Ramos (cell line): Measurements from ENCODE around the gene PCYT2.

Source experiments
- in situ Hi-C: fragments of 300-500 bp; cut with MboI; formaldehyde crosslinking; loops from one replicate; pipeline ENCODE4 v1.14.3; 2022; ENCODE audit warnings: low sequenced_read_pairs; ENCODE audit not compliant: unreplicated experiment

The PCYT2 gene

DNA sequence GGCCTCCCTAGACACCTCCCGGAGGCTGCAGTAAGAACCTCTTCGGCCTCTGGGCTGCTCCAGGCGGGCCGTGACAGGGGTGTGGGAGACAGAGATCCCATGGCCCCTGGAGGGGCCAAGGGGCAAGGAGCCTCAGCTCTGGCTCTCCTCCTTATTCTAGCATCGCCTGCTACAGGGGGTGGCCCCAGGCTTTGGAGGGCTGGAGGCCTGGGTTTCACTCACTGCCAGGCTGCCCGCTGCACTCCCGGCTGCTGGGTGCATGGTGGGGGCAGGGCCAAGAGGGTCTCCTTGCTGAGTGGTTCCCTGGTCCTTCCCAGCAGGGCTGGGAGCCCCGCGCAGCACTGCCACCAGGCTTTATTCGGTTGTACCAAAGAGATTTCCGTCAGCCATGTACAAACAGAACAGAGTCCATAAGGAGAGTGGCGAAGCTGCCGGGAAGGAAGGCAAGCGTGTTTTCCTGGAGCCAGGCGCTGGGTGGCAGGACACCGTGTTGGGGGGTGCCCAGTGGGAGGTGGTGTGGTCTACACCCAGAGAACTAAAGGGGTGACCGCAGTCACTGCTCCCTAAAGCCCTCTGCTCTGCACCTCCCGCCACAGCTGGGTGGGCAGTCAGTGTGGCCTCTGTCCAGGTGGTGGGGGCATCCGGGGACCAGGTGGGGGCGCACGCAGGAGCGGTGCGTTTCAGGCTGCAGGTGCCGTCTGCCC lies 7.2 kb downstream of the PCYT2 start:
- in situ Hi-C loops = no loop called here

GRCh38 chr17:81903415-81903831 lies 7.8 kb downstream of the PCYT2 start:
- in situ Hi-C loops = no loop called here

- in situ Hi-C loops = no loop called here
These were observed 8.4 kb downstream of the PCYT2 start for GRCh38 chr17:81902653-81903414.

DNA sequence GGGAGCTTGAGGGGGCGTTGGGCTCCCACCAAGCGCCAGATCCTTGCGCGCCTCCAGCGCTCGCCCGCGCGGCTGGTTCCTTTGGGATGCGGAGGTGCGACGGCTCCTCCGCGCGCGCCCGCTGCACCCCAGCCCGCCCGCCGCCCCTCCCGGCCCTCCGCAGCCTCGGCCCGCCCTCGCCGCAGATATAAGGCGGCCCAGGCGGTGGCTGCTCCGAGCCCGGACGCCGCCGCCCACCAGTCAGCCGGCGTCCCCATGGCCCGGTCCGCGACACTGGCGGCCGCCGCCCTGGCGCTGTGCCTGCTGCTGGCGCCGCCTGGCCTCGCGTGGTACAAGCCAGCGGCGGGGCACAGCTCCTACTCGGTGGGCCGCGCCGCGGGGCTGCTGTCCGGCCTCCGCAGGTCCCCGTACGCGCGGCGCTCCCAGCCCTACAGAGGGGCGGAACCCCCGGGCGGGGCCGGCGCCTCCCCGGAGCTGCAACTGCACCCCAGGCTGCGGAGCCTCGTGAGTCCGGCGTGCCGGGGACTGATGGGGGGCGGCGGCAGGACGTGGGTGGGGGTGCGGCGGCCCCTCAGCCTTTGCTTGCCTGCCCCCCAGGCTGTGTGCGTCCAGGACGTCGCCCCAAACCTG lies 9.1 kb downstream of the PCYT2 start, which contains the start of gene NPB:
Gene NPB, plus strand, starts transcription at position 216 of the 630 bp plus-strand sequence. Its CDS starts 40 bp downstream, at position 256.
- in situ Hi-C loops = no loop called here

DNA sequence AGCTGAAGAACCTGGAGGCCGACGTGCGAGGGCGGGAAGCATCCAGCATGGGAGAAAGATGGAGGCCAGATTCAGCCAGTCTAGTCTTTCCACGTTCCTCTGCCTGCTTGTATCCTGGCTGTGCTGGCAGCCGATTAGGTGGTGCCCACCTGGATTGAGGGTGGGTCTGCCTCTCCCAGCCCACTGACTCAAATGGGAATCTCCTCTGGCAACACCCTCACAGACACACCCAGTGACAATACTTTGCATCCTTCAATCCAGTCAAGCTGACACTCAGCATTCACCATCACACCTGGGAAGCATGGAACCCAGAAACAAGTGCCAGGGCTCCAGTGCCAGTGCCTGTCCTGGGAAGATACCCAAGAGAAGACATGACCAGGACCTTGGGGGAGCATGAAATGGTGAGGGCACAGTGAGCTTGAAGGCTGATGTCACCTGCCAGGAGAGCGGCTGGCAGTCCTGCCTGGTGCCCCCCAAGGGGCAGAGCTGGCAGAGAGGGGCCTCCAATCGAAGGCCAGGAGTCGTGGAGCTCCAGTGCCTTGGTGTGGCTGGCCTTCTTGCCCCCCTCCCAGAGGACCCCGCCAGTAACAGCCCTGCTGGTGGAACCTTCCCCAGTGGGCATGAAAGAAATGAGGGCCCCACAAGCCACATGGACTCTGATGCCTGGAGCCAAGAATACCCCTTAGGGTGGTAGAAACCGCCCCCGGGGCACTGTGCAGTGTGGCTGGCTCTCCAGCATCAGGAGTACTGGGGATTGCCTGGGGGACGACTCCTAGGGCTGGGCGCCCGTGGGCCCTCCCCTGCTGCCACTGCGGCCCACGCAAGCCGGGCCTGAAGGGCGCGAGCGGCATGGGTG lies 9.8 kb downstream of the PCYT2 start:
- in situ Hi-C loops = no loop called here

DNA sequence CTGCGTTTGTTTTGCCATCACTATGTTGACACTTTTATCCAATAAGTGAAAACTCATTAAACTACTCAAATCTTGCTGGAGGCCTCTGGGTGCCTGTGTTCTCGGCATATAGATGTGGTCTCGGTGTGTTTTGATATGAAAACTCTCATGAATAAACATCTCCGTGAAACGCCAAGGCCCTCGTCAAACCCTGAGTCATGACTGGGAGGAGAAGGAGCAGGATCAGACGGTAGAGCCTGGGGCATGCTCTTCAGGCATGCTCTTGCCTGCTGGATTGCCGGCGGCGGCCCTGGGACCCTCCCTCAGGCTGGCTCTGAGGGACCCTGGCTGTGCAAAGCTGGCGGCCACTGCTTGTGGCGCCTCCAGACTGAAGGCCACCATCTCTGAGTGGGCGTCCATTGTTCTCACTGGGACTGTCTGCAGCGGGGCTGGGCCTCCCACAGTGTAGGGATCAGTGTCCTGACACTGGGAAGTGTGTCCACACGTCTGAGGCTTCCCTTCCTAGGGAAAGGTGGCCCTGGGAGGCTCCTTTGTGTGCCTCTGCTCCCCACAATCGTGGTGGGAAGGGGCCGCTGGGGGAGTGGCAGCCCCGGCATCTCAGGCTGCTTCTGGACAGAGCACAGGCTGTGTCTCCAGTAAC lies 10.9 kb downstream of the PCYT2 start:
- in situ Hi-C loops = no loop called here

GRCh38 chr17:81899514-81900166 lies 11.6 kb downstream of the PCYT2 start:
- in situ Hi-C loops = no loop called here

DNA sequence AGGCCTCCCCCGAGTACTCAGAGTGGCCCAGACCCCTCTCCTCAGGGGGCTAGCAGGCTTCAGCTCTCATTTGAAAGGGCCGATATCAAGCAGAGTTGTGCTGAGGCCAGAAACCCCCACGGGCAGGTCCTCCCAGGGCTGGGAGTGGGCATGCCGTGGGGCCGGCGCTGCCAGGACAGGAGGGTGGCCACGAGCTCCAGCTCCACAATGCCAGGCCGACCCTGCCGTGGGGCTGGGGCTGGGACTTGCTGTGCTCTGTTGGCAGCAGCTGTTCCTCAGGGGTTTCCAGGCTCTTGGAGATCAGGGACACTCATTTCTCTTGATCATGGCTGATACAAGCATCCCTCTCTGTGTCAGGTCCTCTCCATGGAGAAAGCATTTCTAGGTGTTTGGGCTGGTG lies 12.3 kb downstream of the PCYT2 start:
- in situ Hi-C loops = no loop called here

DNA sequence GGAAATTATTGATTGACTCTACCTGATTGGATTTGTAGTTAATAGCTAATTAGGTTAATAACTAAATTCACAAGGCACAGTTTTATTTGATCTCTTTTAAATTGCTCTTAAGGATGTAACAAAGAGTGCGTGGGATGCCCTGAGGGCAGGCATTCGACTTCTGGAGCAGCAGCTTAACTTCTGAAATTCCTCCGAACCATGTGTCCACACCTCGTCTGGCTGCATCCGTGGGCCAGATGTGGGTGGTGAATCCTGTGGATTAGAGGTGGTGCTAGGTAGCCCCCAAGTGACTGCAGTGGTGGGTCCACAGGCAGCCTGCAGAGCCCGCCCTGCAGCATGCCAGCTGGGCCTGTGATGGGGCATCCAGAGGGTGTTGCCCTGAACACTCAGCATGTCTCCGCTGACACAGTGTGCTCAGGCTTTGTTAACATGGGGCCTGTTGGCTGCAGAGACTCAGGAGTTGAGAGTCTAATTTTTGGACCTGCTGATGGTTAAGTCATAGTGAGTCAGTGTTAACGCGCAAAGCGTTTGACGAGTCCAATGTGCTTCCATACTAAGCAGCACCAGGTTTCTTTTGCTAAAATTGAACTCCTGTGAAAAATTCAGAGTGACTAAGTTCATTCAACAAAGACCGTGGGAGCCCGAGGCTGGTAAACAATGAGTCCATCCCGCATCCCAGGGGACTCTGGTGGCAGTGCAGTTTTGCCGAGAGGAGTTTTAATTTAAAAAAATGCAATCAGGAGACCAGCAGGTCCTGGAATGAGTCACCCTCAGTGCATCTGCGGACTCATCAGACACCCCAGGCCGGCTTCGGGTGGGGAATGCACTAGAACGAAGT lies 13.0 kb downstream of the PCYT2 start:
- in situ Hi-C loops = no loop called here

DNA sequence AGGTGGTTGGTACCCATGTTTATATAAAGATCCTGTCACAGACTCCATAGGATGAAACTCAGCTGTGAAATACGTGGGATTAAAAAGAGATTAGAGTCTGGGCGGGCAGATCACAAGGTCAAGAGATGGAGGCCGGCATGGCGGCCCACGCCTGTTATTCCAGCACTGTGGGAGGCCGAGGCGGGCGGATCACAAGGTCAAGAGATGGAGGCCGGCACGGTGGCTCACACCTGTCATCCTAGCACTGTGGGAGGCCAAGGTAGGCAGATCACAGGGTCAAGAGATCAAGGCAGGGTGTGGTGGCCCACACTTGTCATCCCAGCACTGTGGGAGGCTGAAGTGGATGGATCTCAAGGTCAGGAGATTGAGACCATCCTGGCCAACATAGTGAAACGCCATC lies 15.8 kb downstream of the PCYT2 start:
- in situ Hi-C loops = no loop called here

- in situ Hi-C loops = no loop called here
These were observed 20.0 kb downstream of the PCYT2 start for GRCh38 chr17:81891303-81891552.

GRCh38 chr17:81890447-81891302 lies 20.5 kb downstream of the PCYT2 start:
- in situ Hi-C loops = no loop called here

DNA sequence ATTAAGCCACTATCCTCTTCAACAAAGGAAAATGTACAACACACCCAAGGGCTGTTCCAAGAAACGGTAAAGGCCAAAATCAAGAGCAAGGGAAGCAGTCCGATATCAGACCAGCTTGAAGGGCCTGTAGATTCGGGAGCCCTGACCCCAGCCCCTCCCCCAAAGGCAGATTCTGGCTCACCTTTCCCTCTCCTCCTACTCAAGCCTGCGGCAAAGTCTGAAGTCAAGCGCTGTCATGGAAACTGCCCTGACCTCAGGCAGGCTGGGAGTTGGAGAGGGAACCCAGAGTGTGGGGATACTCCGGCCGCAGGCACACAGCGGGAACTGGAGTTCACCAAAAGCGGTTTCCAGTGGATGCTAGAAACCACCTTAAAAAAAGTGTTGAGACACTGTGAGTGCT lies 21.6 kb downstream of the PCYT2 start:
- in situ Hi-C loops = no loop called here

- in situ Hi-C loops = no loop called here
These were observed 22.1 kb downstream of the PCYT2 start for GRCh38 chr17:81888988-81889595.

DNA sequence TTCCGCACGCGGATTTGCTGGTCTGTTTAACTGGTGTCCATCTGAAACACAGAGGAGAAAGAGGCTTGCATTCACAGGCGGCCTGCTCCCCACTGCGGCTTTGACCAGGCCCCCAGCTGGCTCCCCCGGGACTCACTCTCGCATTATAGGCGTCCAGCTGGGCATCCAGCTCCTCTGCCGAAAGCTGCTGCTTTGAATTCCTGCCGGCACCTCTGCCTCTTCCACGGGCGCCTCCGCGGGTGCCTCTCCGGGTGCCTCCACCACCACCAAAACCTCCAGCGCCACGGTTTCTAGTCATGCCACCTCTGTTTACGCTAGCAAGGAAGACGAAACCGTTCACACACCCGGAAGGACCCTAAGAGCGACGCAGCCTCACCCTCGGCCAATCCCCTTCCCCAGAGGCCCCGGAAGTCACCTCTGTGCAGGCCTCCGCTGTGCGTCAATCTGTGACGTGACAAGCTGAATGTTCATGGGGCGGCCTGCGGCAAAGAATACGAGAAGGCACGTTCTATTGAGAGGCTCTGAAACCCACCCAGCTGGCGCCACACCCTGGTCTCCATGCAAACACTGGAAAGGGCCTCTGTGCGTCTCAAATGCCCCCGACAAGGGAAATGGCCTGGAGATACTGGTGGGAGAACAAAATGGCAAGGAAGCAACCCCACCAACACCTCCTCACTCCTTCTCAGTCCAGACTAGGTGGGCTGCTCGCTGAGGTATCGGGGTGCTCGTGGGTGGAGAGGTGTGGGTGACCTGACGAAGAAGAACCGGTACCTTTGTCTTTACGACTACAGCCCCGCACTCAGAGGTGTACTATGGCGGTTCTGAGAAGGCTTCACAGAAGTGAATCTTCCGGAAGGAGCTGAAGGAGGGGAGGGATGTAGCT lies 22.9 kb downstream of the PCYT2 start:
- in situ Hi-C loops = no loop called here

DNA sequence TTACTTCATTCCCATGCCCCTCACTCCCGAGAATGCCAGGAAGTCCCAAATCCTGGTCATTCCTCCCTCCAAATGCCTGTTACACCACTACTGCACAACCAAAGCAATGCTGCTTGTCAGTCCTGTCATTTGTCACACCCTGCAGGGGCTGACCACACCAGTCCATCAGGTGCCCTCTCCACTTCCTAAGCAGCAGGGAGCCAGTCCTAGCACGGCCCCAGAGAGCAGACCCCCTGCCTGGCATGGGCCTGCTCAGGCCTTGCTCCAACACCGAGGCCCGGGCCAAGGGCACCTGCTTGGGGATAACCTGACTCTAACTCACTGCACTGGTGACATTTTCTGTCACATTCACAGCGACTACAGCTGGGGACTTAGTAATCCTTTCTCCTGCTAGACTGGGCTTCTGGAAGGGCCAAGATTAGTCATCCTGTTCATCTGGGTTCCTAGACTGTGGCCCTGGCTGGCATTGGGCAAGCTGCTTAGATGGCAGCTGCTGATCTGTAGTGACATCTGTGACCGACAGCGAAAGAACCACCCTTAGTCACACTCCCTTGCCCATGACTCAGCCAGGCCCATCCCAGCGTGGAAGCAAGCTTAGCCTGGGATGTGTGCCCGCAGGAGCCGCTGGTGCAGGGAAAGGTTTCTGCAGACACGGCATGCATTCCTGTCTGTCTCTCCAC lies 25.2 kb downstream of the PCYT2 start:
- in situ Hi-C loops = no loop called here
